G401.6 (cell line): ENCODE measurements around the gene SCTR.

Experiments used
- FAIRE-seq: peaks from 2 replicates; lab custom pipeline; 2012; peaks lifted over from hg19 to GRCh38; lab: Jason Lieb, UNC

SCTR gene

GRCh38 chr2:119429225-119429981, 94.9 kb downstream of the SCTR start:
- no peak for FAIRE-seq

DNA sequence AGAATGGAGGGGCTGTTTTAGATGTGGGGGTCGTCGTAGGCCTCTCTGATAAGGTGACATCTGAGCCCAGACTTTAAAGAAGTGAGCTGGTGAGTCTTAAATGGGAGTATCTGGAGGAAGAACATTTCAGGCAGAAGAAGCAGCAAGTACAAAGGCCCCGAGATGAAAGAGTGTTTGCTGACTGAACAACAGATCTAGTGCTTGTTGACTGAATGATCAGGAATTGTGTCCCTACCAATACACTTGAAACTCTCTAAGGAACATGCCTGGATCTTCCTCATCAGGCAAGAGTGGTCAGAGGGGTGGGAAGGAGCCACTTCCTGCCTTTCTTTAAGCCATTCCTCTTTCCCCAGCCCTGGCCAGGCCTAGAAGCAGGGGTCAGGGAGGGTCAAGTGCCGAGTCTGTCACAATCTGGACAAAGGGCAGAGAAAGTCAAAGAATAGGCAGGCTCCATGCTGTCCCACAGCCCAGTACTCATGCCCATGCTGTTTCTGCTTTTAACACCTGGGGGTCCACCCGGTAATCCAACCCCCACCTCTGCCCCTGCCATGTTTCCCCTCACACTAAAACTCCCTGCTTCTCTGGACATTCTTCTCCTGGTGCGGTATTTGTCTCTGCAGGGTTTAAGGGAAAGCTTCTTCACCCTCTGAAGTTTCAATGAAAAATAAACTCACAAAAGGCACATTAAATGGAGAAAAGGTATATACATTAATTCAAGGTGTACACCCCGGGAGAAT, 95.6 kb downstream of the SCTR start:
- FAIRE-seq = no peak

- FAIRE-seq = no peak
These were observed 96.5 kb downstream of the SCTR start for GRCh38 chr2:119427756-119428155.

GRCh38 chr2:119426801-119427395, 97.4 kb downstream of the SCTR start:
- no peak for FAIRE-seq

- no peak for FAIRE-seq
These were observed 97.9 kb downstream of the SCTR start for GRCh38 chr2:119426396-119426675.

- FAIRE-seq = no peak
These were observed 98.5 kb downstream of the SCTR start for GRCh38 chr2:119425620-119426395.

GRCh38 chr2:119425119-119425405, 99.2 kb downstream of the SCTR start:
- no peak for FAIRE-seq

DNA sequence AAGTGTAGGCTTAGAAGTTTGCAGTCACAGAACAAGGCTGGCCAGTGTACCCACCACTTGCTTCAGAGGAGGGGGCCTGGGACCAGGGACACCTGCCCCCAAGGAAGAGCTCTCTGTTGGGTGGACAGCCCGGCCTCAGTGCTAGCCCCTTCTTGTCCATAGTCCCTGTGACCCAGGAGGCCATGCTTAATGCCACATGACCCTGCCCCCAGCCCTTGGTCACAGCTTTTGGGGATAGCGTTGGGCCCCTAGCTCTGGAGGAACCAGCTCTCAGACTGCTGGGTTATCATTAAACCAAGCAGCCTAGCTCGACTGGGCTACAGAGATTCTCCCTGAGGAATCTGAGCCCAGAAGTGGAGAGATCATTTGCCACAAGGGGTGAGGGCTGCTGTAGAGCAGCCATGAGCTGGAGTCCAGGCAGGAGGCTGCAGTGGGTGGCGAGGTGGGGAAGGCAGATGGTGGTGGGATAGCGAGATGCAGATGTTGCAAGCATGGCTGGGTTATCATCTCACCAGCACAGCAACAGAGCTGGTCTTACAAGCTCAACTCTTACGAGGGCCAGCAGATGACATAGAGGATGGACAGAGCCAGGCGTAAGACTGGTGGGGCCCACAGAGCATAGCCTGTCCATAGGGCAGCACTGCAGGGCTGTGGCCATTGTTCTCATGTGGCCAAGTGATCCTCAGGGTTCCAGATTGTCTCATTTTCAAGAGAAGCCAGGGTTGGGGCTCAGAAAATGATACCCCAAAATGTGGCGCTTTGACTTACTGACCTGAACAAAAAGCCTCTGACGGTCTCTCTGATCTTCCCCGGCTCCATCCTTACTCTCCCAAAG, 99.8 kb downstream of the SCTR start:
- FAIRE-seq = no peak

GRCh38 chr2:119423811-119424210, 100.5 kb downstream of the SCTR start:
- no peak for FAIRE-seq

- no peak for FAIRE-seq
These were observed 101.2 kb downstream of the SCTR start for GRCh38 chr2:119423108-119423444.

- no peak for FAIRE-seq
These were observed 101.7 kb downstream of the SCTR start for GRCh38 chr2:119422360-119423107.

DNA sequence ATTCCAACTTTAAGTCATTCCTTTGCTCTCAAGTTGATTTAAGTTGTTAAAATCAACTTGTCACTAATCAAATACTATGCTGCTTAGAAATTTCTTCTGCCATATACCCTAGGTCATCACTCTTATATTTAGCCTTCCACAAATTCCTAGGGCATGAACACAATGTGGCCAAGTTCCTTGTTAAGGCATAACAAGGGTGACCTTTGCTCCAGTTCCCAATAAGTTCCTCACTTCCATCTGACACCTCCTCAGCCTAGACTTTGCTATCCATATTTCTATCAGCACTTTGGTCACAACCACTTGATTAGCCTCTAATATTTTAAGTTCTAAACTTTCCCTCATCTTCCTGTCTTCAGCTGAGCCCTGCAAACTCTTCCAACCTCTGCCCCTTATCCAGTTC, 102.5 kb downstream of the SCTR start:
- no peak for FAIRE-seq

DNA sequence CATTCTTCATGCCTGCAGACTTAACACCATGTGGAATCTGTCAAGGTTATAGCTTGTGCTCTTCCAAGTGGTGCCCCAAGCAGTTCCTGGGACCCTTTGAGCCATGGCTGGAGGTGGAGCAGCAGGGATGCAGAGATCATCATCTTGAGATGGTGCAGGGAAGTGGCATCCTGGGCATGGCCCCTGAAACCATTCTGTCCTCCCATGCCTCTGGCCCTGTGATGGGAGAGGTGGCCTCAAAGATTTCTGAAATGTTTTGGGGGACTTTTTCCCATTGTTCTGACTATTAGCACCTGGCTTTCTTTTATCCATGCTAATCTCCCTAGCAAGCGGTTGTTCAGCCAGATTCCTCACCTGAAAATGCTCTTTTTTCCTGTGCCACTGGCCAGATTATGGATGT, 103.0 kb downstream of the SCTR start:
- no peak for FAIRE-seq

DNA sequence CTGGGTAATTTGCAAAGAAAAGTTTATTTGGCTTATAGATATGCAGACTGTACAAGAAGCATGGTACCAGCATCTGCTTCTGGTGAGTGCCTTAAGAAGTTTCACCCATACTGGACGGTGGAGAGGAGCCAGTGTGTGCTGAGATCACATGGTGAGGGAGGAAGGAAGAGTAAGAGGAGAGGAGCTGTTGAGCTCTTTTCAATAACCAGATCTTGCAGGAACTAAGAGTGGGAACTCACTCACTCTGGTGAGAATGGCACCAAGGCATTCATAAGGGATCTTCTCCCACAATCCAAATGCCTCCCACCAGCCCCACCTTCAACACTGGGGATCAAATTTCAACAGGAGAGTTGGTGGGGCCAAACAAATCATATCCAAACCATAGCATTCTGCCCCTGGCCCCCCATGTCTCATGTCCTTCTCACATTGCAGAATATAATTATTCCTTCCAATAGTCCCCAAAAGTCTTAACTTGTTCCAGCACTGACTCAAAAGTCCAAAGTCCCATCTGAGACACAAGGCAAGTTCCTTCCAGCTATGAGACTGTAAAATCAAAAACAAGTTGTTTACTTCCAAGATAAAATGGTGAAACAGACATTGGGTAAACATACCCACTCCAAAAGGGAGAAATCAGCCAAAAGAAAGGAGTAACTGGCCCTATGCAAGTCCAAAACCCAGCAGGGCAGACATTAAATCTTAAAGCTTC, 104.3 kb downstream of the SCTR start:
- FAIRE-seq = no peak

- no peak for FAIRE-seq
These were observed 105.2 kb downstream of the SCTR start for GRCh38 chr2:119419065-119419464.

DNA sequence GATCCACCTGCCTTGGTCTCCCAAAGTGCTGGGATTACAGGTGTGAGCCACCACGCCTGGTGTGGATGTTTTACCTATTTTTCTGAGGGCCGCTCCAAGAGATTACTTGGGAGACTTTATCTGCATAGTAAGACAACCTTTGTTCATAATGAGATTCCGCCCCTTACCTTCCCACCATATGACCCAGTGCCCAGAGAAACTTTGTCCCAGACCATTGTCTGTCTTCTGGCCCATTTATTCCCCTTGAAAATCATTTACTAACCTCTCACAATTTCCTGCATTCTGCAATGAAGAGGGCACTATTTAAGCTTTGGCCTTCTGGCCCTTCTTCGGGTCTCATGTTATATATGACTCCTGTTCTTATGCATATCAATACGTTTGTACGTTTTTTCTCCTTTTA, 106.4 kb downstream of the SCTR start:
- no peak for FAIRE-seq

- no peak for FAIRE-seq
These were observed 107.9 kb downstream of the SCTR start for GRCh38 chr2:119416299-119416923.

DNA sequence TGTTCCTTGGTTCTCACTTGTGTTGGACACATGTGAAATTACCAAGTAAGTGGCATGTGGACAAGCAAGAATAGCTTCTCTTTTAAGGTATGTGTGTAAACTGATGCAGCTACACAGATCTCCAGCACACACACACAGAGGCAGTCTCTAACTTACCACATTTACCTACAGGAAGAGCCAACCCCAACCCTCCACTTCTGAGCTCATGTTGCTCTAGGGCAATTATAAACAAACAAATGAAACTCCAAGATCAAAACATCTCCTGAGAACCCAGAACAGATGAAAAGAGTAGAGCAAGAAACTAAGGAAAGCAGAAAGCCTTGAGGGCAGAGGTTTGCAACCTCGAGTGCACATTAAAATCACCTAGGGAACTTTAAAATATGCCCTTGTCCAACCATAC, 108.7 kb downstream of the SCTR start:
- FAIRE-seq = no peak

GRCh38 chr2:119414894-119415293, 109.4 kb downstream of the SCTR start:
- FAIRE-seq = no peak

GRCh38 chr2:119409506-119409905, 114.8 kb downstream of the SCTR start:
- no peak for FAIRE-seq

DNA sequence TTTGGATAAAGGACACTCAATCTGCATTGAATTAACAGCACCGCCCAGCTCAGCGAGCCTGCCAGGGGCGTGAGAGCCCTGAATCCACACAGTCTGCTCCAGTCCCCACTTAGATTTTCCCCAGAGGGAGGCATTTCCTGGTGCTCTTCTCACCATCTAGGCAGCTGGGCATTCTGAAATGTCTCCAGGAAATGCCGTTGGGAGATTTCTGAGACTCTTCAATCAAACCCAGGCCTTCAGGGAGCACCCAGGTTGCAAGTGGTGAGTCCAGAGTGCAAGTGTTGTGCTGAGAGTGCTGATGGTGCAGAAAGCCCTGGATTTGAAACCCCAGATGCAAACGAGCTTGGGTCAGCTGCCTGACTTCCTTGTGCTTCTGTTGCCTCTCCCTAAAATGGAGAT, 116.1 kb downstream of the SCTR start:
- FAIRE-seq = no peak
